Cardiac septum (tissue), 1 donor: ENCODE results near the gene POLA2. TPM values are rescaled to one million over a fixed set of nuclear protein-coding genes. Genes with fewer than 3 reads are reported as not detected.
A peak's percentile ranks its signal among the peaks of the same experiment; 100 is the strongest.

ENCODE experiments used
- DNase-seq: peaks from one replicate; pipeline ENCODE4 v3.0.0-alpha.2; 2020; ENCODE audit warnings: low spot score
- intact Hi-C: fragments of 100-400 bp; cut with DNase I; formaldehyde crosslinking; loops from one replicate; pipeline ENCODE4 v1.14.0; 2022
- total RNA-seq: library from RNA; stranded (reverse); fragmentation: NEBNext Ultra II Directional; extraction: Animal tissue kit (Norgen Biotek cat#: 25700); gene quantifications from one replicate; pipeline ENCODE4 v1.2.1, GENCODE V29; 2021
- donor health status: DM: no; HTN: no; CAD: no.

POLA2 gene
- total RNA-seq, 1 donor from 2014 or later: 3.5 TPM

- intact Hi-C loops: no loop called here
- DNase-seq: no peak
Observed at GRCh38 chr11:65278356-65278755, 16.6 kb downstream of the POLA2 start.

GRCh38 chr11:65279279-65279678, 17.5 kb downstream of the POLA2 start:
- DNase-seq: no peak
- intact Hi-C loops: no loop called here

GRCh38 chr11:65279741-65280440, 18.1 kb downstream of the POLA2 start:
- no peak for DNase-seq
- intact Hi-C loops: no loop called here

DNA sequence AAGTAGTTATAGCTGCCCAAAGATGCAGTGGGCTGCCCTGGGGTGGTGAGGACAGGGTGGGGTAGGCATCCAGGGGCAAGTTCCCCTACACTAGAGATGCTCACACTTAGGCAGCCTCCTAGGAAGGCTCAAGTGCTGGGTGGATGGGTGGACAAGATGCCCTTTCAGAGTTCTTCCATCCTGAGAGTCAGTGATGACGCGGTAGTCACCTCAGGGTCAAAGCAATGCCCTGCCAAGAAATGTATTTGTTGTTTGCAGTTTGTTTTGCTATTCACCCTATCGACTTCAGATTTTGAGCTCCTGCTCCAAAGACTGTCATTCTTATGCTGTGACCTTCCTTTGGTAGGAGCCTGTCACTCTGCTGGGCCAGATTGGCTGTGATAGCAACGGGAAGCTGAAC, 18.9 kb downstream of the POLA2 start:
- intact Hi-C loops: no loop called here
- DNase-seq: no peak

DNA sequence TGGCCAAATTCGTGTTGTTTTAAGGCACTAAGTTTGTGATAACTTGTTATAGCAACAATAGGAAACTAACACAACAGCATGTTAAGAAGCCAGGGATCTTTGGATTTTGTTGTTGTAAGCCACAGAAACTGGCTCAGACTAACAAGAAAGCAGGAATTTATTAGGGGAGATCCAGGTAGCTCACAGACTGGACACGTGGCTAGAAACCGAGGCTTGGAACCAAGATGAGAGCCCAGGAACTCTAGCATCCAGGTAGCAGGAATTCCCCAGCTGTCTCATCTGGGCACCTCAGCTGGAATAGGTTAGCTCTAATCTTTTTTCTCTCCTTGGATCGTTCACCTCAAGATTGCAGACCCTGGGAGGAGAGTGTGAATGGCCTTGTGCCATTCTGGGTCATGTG, 24.9 kb downstream of the POLA2 start:
- intact Hi-C loops: no loop called here
- no peak for DNase-seq

- intact Hi-C loops: no loop called here
- no peak for DNase-seq
Observed at GRCh38 chr11:65287601-65288000, 25.8 kb downstream of the POLA2 start.

DNA sequence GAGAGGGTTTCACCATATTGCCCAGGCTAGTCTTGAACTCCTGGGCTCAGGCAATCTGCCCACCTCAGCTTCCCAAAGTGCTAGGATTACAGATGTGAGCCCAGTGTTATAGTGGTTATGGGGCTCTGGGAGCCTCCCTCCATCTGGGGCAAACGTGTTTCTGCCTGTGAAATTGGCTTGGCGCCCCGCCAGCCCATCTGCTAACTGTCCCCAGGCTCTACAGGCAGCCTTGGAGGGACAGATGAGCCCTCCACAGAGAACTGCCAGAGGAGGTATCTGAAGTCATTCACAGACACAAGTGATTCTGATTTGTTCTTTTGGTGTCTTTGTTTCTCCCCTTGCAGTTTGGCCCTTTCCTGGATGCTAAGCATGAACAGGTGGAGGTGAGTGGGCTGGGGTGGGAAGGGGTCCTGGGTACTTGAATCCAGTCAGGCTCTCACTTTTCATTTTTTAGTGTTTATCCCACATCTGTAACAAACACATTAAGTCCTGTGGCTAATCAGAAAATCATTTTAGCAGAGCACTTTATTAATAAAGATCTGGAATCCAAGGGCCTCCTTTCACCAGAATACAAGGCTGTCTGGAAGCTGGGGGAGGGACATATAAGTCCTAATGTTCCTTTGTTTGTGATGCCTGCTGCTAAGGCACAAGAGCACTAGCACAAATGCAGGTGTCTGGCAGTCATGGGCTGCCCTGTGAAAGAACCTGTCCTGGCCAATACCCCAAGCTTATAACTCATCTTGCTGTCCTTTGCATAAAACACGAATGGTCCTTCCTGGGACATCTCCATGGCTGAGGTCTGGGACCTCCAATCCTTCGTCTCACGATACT, 27.2 kb downstream of the POLA2 start:
- intact Hi-C loops: no loop called here
- DNase-seq: no peak

GRCh38 chr11:65290448-65291165, 28.8 kb downstream of the POLA2 start:
- DNase-seq: peak; percentile 92
- intact Hi-C loops: no loop called here

- DNase-seq: no peak
- intact Hi-C loops: no loop called here
Observed at GRCh38 chr11:65291613-65292012, 29.9 kb downstream of the POLA2 start.

- DNase-seq: no peak
- intact Hi-C loops: no loop called here
Observed at GRCh38 chr11:65292890-65293289, 31.1 kb downstream of the POLA2 start.

- DNase-seq: no peak
- intact Hi-C loops: no loop called here
Observed at GRCh38 chr11:65293909-65294381, 32.2 kb downstream of the POLA2 start.

DNA sequence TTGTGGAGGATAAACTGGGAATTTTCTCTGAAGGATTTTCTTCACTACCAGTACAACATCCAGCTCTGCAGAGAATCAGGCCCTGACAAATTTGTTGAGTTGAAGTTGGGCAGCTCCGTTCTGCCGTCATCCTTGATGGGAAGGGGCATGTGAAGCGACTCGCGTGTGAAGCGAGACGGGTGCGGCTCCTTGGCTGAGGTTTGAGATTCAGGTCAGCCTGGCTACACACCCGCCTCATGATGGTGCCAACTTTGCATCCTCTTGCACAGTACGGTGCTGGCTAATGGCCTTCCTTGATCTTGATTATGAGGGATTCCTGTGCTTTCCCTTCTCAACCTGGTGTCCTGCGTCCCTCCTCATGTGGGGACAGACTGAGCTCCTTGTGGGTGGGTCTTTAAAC, 33.2 kb downstream of the POLA2 start:
- DNase-seq: no peak
- intact Hi-C loops: no loop called here

DNA sequence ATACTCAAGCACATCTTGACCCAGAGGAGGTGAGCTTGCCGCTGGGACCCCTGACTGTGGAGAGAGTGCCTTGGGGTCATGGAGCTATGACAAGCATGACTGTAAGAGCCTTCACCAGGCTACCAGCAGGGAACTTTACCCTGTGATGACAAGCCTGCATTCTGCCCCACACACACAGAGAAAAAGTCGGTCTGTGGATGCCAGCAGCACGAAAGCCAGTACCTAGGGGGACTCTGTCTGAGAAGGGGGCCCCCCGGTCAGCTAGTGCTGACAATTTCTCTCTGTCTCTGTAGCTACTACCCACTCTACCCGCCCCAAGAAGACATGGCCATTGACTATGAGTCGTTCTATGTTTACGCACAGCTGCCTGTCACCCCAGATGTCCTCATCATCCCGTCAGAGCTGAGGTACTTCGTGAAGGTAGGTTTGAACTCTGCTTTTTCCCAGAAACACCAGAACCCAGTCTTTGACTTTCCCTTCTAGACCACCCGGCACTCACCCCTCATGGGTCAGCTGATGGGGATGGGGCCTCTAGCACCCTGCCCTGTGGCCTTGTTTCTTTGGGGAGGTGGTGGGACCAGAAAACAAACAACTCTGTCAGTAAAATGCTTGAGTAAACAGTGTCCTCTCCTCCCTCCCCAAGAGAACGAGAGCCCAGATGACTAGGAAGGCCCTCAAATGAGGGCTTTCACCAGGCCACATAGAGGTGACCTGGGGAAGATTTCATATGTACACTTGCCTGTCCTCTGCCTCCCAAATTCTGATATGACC, 34.0 kb downstream of the POLA2 start:
- no peak for DNase-seq
- intact Hi-C loops: no loop called here

DNA sequence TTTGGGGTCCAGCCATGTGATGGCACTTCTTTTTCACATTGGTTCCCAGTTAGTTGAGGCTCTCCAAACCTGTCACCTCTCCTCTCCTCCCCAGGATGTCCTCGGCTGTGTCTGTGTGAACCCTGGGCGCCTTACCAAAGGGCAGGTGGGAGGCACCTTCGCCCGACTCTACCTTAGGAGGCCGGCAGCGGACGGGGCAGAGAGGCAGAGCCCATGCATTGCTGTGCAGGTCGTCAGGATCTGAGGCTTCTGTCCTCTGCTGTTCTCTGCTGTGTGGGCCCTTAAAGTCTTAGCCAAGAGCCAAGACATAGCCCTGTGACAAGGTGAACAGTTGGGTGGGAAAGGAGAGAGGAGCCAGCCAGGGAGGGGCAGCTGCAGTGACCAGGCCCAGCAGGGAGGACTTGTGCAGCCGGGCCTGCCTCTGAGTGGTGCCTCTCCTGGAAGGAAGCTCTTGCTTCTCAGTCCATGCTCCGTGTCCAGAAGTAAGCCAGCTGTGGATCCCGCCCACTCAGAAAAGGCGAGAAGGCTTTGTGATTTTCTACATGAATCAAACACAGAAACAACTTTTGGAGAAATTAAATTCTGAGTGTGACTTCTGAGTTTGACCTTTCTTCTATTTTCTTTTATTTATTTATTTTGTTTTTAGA, 35.4 kb downstream of the POLA2 start:
- no peak for DNase-seq
- intact Hi-C loops: no loop called here

DNA sequence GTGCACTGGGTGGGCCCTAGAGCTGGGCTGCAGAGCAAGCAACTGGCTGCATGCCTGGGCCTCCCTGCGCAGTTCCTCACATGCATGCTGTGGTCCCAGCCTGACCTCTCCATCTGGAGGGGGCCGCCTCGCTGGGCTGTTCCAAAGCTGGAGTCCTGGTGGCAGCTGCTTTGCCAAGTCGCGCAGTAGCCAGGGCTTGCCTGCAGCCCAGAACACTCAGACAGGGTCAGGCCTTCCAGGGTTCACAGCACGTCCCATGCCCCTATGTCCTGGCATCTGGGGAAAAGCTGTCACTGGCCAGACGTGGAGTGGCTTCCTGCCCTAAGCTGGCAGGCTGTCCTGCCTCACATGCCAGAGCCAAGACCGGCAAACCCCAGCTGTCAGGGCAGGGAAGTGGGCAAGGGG, 36.4 kb downstream of the POLA2 start:
- intact Hi-C loops: loop anchor here (2.0 kb wide), 1 partner anchor 17 kb away; the partner anchor contains the start of gene CDC42EP2
- DNase-seq: peak; percentile 87

GRCh38 chr11:65298655-65299179, 37.0 kb downstream of the POLA2 start:
- intact Hi-C loops: loop anchor here (2.0 kb wide), 1 partner anchor 16 kb away; the partner anchor contains the start of gene CDC42EP2
- DNase-seq: no peak

DNA sequence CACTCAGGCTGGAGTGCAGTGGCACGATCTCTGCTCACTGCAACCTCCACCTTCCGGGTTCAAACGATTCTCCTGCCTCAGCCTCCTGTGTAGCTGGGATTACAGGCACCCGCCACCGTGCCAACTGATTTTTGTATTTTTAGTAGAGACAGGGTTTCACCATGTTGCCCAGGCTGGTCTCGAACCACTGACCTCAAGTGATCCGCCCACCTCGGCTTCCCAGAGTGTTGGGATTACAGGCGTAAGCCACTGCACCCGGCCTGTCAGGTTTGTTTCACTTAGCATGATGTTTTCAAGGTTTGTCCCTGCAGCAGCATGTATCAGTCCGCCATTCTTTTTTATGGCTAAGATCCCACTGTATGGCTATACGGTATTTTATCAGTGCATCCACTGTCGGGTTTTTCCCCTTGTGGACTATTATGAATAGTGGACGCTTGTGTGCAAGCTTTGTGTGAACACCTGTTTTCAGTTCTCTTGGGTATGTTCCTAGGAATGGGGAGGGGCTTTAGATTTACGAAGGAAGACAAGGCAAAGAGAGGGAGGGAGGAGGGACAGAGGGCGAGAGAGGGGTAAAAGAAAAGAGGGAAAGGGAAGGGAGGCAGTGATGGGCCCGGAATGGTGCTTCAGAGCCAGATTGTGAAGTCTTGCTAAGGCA, 39.0 kb downstream of the POLA2 start:
- no peak for DNase-seq
- intact Hi-C loops: no loop called here
